GM18951 (cell line): ENCODE data around the gene LRCH1.

Source experiments
- POLR2A ChIP-seq: IDR thresholded peaks from 4 replicates; pipeline ENCODE4 v1.6.1; 2011; ENCODE audit warnings: mild to moderate bottlenecking; ENCODE audit not compliant: insufficient read length, insufficient read depth; ENCODE audit errors: extremely low read depth
- in situ Hi-C: fragments of 300-500 bp; cut with MboI; formaldehyde crosslinking; loops from one replicate; pipeline ENCODE4 v1.12.0; 2022; ENCODE audit warnings: low sequenced_read_pairs, mixed read lengths, inconsistent platforms; ENCODE audit not compliant: unreplicated experiment

Gene LRCH1

DNA sequence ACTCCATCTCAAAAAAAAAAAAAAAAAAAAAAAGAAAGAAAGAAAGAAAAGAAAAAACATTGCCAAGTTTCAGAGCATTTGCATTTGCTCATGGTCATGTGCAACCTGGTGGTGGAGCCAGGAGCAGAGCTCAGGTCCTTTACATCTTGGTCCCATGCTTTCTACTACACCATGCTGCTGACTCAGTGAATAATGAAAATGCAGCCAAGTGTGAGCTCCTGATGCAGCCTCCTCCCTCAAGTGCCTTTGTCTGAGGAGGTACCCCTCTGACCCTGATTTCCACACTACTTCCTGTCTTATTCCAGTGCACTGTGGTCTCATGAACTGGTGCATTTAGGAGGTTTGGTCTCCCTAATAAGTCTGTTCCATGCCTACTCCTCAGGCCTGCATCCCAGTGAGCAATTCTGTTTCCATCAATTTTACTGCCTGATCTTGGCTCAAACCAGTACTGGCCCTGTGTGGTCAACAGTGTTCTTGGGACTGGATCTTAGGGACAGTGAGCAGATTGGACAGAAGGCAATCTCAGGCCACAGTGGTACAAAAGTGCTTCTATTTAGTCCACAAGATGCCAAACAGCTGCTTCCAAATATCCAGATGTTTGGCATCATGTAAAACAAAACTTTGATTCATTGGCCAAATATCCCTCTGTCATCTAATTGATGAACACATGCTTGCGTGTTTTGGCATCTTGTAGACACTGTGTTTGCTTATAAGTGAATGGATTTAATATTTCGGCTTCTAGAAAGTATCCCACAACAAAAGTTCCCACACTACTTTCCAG lies 28.8 kb upstream of the LRCH1 start:
- TF ChIP-seq POLR2A, result no peak
- in situ Hi-C loops, result no loop called here

DNA sequence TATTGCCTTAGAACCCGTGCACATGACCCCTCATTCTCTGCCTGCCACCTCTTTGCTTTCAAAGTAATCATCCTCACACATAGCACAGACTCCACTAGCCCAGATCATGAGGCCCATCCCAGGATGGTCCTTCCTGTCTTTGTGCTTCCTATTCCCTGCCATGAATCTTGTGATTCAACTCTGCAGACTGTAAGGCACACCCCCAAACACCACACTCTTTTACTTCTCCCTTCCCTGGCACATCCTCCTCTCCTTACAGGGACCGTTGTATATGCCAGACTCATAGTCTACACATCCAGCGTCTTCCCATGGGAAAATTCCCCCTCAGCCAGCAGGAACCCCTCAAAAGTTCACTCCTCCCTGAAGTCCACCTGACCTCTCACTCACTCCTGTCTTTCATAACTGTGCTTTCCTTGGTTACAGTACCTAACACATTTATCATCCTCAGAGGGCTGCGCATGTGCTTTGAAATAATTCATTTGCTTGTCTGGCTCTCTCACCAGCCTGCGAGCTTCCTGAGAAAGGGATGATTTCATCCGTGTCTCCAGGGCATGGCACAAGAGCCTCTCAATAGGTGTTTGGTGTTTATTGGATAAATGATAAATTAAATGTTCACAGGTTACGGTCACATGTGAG lies 26.8 kb upstream of the LRCH1 start:
- TF ChIP-seq POLR2A, result no peak
- in situ Hi-C loops, result no loop called here

- in situ Hi-C loops, result no loop called here
Observed at GRCh38 chr13:46526740-46527139, 26.2 kb upstream of the LRCH1 start.

GRCh38 chr13:46527237-46527636 lies 25.7 kb upstream of the LRCH1 start:
- TF ChIP-seq POLR2A, result no peak
- in situ Hi-C loops, result no loop called here

More at GRCh38 chr13:46526740-46527139, 26.2 kb upstream of the LRCH1 start:
- no peak for TF ChIP-seq POLR2A

DNA sequence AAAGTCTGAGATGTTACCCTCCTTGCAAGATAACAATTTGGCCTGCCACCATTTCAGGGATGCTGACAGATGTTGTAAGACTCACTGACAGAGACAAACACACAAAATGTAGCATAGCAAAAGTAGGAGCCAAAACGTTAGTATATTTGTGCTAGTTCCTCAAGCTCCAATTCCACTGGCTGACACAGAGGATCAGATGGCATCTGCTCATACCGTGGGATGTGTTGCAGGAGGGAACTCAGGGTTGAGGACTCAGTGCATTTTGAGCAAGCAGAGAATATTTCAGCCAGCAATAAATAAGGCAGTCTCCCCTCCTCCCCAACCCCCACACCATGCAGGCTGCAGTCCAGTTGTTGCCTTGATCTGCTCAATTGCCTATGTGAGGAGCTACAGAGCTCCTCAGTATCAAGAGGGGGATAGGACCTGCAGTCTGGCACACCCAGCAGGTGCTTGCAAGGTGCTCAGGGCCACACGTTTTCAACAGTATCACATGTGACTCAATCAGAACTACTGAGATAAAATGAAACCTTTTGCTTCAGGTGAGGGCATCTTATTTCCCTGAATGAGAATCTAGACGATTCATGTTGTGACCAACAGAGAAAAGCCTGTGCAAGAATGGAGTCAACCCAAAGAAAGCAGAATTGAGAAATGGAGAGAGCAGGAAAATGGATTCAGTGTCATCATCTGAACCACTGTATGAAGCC lies 23.6 kb upstream of the LRCH1 start:
- no peak for TF ChIP-seq POLR2A
- in situ Hi-C loops, result no loop called here

DNA sequence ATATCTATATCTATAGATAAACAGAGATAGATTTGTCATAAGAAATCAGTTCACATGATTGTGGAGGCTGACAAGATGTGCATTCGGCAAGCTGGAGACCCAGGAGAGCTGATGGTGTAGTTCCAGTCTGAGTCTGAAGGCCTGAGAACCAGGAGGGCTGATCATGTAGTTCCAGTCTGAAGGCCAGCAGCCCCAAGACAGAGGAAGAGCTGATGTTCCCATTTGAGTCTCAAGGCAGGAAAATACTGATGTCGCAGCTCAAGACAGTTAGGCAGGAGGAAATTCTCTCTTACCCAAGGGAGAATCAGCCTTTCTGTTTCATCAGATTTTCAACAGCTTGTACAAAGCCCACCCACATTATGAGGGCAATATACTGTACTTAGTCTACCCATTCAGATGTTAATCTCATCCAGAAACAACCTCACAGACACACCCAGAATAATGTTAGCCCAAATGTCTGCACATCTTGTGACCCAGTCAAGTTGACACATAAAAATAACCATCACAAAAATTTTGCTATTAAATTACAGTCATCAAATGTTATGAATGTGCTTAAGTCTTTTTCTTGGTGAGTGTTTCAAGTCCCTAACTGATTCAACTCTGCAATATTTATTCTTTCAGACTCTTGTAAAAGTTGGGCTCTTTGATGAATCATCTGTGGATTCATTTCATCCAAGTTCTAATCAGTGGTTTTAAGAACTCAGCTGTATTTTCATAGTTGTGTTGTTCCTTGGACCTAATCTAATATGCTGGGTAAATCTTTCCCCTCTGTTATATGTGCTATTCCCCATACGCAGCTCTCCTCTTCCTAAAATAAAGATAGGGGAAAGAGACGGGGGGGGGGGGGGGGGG lies 22.7 kb upstream of the LRCH1 start:
- no peak for TF ChIP-seq POLR2A
- in situ Hi-C loops, result no loop called here

DNA sequence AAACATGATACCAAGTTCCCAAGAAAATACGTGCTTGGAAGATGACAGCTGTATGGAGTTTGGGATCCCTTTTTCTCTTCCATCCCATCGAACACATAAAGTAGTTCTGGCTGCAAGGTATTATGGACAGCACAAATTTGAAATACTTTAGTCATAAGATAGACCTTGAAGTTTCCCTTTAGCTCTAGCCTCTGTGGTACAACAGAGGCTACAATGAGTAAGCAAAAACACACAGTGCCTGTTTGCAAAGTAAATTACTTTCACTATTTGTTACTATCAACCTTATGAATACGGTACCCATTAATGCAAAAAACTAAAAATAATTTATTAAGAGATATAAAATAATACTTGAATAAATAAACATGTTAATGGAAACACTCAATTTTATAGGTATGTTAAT lies 21.0 kb upstream of the LRCH1 start:
- in situ Hi-C loops, result no loop called here
- no peak for TF ChIP-seq POLR2A

DNA sequence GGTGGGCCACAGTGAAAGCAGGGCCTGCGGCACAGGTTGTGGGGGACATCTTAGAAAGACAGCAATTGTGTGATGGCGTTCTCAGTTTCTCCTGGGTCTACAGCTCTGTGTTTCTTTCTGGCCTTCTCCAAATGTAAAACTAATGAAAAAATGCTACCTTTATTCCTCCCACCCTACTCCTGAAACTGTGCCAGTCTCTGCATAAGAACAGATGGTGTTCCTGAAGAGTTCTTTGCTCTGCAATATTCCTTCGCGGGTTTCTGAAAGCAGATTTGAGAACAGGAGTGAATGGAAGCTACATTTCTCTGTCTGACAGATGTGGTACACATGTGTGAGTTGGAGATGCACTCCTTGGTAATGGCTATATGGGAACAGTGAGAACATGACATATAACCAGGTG lies 18.0 kb upstream of the LRCH1 start:
- in situ Hi-C loops, result no loop called here
- no peak for TF ChIP-seq POLR2A

DNA sequence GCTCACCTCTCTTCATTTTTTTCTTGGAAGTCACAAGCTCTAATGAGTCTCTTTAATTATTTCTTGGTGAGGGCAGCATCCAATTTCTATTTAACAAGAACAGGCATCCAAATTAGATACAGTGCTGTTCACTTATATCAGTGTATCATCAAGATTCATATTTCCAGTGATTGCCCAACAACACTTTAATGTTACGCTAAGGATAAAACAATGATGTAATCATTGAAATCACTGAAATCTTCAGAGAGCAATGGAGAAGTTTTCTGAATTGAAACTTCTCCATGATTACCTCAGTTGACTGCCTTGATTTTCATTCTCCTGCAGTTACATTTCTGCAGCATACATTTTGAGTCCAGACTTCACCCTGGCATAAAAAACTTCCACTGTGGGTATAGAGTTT lies 17.1 kb upstream of the LRCH1 start:
- in situ Hi-C loops, result no loop called here
- TF ChIP-seq POLR2A, result no peak

DNA sequence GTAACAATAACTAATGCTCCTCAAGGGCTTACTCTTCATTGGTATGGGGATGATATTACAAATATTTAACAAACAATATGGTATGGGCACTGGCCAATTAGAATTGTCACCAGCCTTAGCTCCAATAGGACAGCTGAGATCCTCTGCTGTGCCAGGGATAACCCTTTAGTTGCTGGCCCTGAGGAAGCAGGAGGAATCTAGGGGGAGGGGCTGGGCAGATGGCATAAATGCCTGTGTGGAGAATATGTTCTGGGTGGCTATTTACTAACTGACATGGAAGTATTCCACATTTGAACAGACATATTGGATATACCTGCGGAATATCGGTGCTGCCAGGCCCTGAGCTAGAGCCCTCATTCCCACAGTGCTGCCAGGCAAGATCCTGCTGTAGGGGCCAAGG lies 16.6 kb upstream of the LRCH1 start:
- no peak for TF ChIP-seq POLR2A
- in situ Hi-C loops, result no loop called here

DNA sequence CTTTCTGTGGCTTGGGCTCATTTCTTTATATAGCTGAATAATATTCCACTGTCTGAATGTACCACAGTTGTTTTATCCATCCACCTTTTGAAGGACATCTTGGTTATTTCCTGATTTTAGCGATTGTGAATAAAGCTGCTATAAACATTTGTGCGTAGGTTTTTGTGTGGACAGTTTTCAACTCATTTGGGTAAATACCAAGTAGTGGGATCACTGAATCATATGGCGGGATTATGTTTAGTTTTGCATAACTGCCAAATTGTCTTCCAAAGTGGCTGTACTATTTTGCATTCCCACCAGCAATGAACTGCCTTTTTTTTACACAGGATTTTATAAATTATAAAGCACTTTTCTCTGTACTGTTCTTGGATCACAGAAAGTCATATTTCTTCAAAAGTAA lies 13.7 kb upstream of the LRCH1 start:
- in situ Hi-C loops, result no loop called here

DNA sequence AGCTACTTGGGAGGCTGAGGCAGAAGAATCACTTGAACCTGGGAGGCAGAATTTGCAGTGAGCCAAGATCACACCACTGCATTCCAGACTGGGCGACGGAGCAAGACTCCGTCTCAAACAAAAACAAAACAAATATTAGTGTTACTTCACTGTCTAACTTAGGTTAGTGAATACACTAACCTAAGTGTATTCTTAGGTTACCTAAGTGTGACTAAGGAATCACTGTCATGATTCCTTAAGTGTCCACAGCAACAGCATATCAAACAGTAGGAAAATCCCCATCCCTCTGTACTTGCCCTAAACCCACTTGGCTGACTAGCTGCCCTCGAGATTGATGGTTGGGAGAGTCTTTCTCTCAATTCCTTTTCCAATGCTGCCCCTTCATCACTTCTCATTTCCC lies 11.8 kb upstream of the LRCH1 start:
- in situ Hi-C loops, result loop anchor here (10.0 kb wide), 1 partner anchor 174 kb away; no protein-coding TSS in a partner anchor
- TF ChIP-seq POLR2A, result no peak

More for the DNA sequence above, 13.7 kb upstream of the LRCH1 start:
- TF ChIP-seq POLR2A, result no peak

DNA sequence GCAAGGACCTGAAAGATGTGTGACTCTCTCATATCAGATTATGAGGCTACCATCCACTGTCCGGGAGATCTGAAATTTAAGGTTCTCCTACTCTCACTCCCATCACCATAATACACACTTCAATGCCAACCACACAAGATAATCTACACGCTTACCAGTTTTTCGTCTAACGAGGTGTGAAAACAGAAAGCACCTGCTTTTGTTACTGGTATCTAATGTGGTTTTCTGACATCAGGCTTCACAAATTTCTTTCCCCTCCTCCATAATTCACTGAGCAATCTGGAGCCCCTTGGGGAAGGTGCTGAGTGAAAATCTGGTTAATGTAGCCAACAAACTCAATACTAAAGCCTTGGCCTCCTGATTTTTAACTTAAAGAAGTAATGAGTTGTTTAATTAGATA lies 10.1 kb upstream of the LRCH1 start:
- TF ChIP-seq POLR2A, result no peak
- in situ Hi-C loops, result loop anchor here (10.0 kb wide), 1 partner anchor 172 kb away; no protein-coding TSS in a partner anchor
